OCI-LY3 (cell line): ENCODE results near the gene CDCP2.

Experiments
- H2AFZ ChIP-seq: fragments of 200-600, 300-600 bp; shearing (Covaris generic); 2 replicates; pipeline ENCODE4 v1.6.0; 2014; ENCODE audit warnings: antibody characterized with exemption, low read depth, low read length
- H3K27ac ChIP-seq: fragments of 200-600, 300-600 bp; sonication (generic); 2 replicates; pipeline ENCODE4 v1.5.1; 2014; ENCODE audit warnings: mild to moderate bottlenecking, low read length, moderate library complexity, mixed read lengths
- H3K27me3 ChIP-seq: fragments of 200-600, 300-600 bp; sonication (generic); 2 replicates; pipeline ENCODE4 v1.6.1; 2014; ENCODE audit warnings: low read depth, low read length, mixed read lengths
- H3K36me3 ChIP-seq: fragments of 200-600, 300-600 bp; sonication (generic); replicated peaks from 2 replicates; pipeline ENCODE3; 2014; ENCODE audit warnings: low read depth, low read length, mixed read lengths
- H3K4me1 ChIP-seq: fragments of 300-600, 200-600 bp; sonication (generic); 2 replicates; pipeline ENCODE4 v1.6.1; 2014; ENCODE audit warnings: low read length, mixed read lengths
- H3K4me2 ChIP-seq: fragments of 200-600, 300-600 bp; sonication (generic); 2 replicates; pipeline ENCODE4 v1.6.1; 2014; ENCODE audit warnings: low read length, mixed read lengths
- H3K4me3 ChIP-seq: fragments of 300-600, 200-600 bp; sonication (generic); 2 replicates; pipeline ENCODE4 v1.5.1; 2014; ENCODE audit warnings: antibody characterized with exemption, mild to moderate bottlenecking, low read length, moderate library complexity
- H3K79me2 ChIP-seq: fragments of 300-600, 200-600 bp; shearing (Covaris generic); 2 replicates; pipeline ENCODE4 v1.6.1; 2014; ENCODE audit warnings: mild to moderate bottlenecking, low read length, mixed read lengths
- H3K9ac ChIP-seq: fragments of 300-600, 200-600 bp; shearing (Covaris generic); 2 replicates; pipeline ENCODE4 v1.6.0; 2014; ENCODE audit warnings: mild to moderate bottlenecking, low read length, moderate library complexity
- H3K9me3 ChIP-seq: fragments of 200-600, 300-600 bp; shearing (Covaris generic); 2 replicates; pipeline ENCODE4 v1.6.1; 2014; ENCODE audit warnings: low read length, mixed read lengths; ENCODE audit not compliant: insufficient read depth
- H4K20me1 ChIP-seq: fragments of 200-600, 300-600 bp; sonication (generic); 2 replicates; pipeline ENCODE4 v1.6.1; 2016; ENCODE audit warnings: low read length, mixed read lengths; ENCODE audit not compliant: insufficient read depth
- CTCF ChIP-seq: fragments of 200-600, 300-600 bp; sonication (generic); IDR thresholded peaks from 2 replicates; pipeline ENCODE4 v1.5.1; 2014; ENCODE audit warnings: antibody characterized with exemption, low read length, low read depth
- EZH2phosphoT487 ChIP-seq: fragments of 200-600 bp; shearing (Covaris generic); IDR thresholded peaks from 2 replicates; pipeline ENCODE4 v1.6.1; 2018; ENCODE audit warnings: antibody characterized with exemption, mixed run types, low read depth

The CDCP2 gene

GRCh38 chr1:54176621-54177327 is 24.0 kb upstream of the CDCP2 start:
- H3K9me3 ChIP-seq = no peaks in the 10 kb centered on the region
- H3K79me2 ChIP-seq = no peaks in the 10 kb centered on the region
- H3K4me1 ChIP-seq = no peaks in the 10 kb centered on the region
- TF ChIP-seq CTCF (no peak), EZH2phosphoT487 (no peak)
- H3K9ac ChIP-seq = no peak overlapping the region
- H3K27ac ChIP-seq = no peak overlapping the region
- H2AFZ ChIP-seq = no peak overlapping the region
- H3K36me3 ChIP-seq = no peaks in the 10 kb centered on the region
- no peak overlapping the region for H3K4me2 ChIP-seq
- no peak overlapping the region for H3K4me3 ChIP-seq
- H4K20me1 ChIP-seq = no peaks in the 10 kb centered on the region
- H3K27me3 ChIP-seq = no peaks in the 10 kb centered on the region

GRCh38 chr1:54174106-54174505 is 21.3 kb upstream of the CDCP2 start:
- no peaks in the 10 kb centered on the region for H3K79me2 ChIP-seq
- no peaks in the 10 kb centered on the region for H3K4me1 ChIP-seq
- no peak overlapping the region for H3K4me2 ChIP-seq
- H3K4me3 ChIP-seq = no peak overlapping the region
- TF ChIP-seq CTCF (no peak), EZH2phosphoT487 (no peak)
- H4K20me1 ChIP-seq = no peaks in the 10 kb centered on the region
- H3K27ac ChIP-seq = no peak overlapping the region
- H3K9ac ChIP-seq = no peak overlapping the region
- H3K9me3 ChIP-seq = no peaks in the 10 kb centered on the region
- H3K27me3 ChIP-seq = no peaks in the 10 kb centered on the region
- no peak overlapping the region for H2AFZ ChIP-seq
- no peaks in the 10 kb centered on the region for H3K36me3 ChIP-seq

- TF ChIP-seq EZH2phosphoT487 (no peak), CTCF (no peak)
- Histone ChIP-seq H4K20me1 (no peaks in the 10 kb centered on the region), H3K27me3 (no peaks in the 10 kb centered on the region), H2AFZ (no peak overlapping the region), H3K36me3 (no peaks in the 10 kb centered on the region), H3K79me2 (no peaks in the 10 kb centered on the region), H3K4me3 (no peak overlapping the region), H3K4me2 (no peak overlapping the region), H3K9me3 (no peaks in the 10 kb centered on the region), H3K27ac (no peak overlapping the region), H3K9ac (no peak overlapping the region), H3K4me1 (no peaks in the 10 kb centered on the region)
Observed at GRCh38 chr1:54173681-54174080, 20.9 kb upstream of the CDCP2 start.

GRCh38 chr1:54172614-54173599 is 20.1 kb upstream of the CDCP2 start:
- no peak overlapping the region for H2AFZ ChIP-seq
- H3K4me2 ChIP-seq = no peak overlapping the region
- no peaks in the 10 kb centered on the region for H3K4me1 ChIP-seq
- H3K27ac ChIP-seq = no peak overlapping the region
- no peaks in the 10 kb centered on the region for H3K27me3 ChIP-seq
- H4K20me1 ChIP-seq = no peaks in the 10 kb centered on the region
- H3K79me2 ChIP-seq = no peaks in the 10 kb centered on the region
- H3K36me3 ChIP-seq = no peaks in the 10 kb centered on the region
- no peak overlapping the region for H3K4me3 ChIP-seq
- no peak overlapping the region for H3K9ac ChIP-seq
- TF ChIP-seq CTCF (no peak), EZH2phosphoT487 (no peak)
- H3K9me3 ChIP-seq = no peaks in the 10 kb centered on the region
